Mesothelial cell of epicardium (in vitro differentiated cells): ENCODE measurements around the gene POLR1F. TPM values are rescaled to one million over a fixed set of nuclear protein-coding genes. Genes with fewer than 3 reads are reported as not detected.
"Not testable (repeated sequence)": the region's sequence is repeated elsewhere in the genome, so short reads cannot be mapped to it uniquely, and the experiment has no call there.

Source experiments
- DNase-seq, 2 experiments: peaks; one replicate each; pipeline ENCODE4 v3.0.0; 2021; ENCODE audit warnings: low spot score in 2 of 2; ENCODE audit not compliant: unreplicated experiment in 2 of 2
- H3K27ac Mint-ChIP-seq: 2 replicates; pipeline ENCODE4 v1.8.0; 2021; ENCODE audit warnings: mixed read lengths
- H3K27me3 Mint-ChIP-seq: 2 replicates; pipeline ENCODE4 v1.8.0; 2021; ENCODE audit warnings: low read depth, mixed read lengths
- H3K36me3 Mint-ChIP-seq: 2 replicates; pipeline ENCODE4 v1.8.0; 2021; ENCODE audit warnings: mixed read lengths
- H3K4me1 Mint-ChIP-seq: 2 replicates; pipeline ENCODE4 v1.8.0; 2021; ENCODE audit warnings: mixed read lengths
- H3K4me3 Mint-ChIP-seq: 2 replicates; pipeline ENCODE4 v1.8.0; 2021; ENCODE audit warnings: mild to moderate bottlenecking, moderate library complexity, mixed read lengths
- H3K9me3 Mint-ChIP-seq: 2 replicates; pipeline ENCODE4 v1.8.0; 2021; ENCODE audit warnings: mixed read lengths
- CTCF ChIP-seq: fragments of 200-600 bp; sonication (generic); IDR thresholded peaks from one replicate; pipeline ENCODE4 v1.5.0; 2021; ENCODE audit warnings: antibody characterized with exemption; ENCODE audit not compliant: unreplicated experiment
- total RNA-seq: library from RNA; stranded (reverse); gene quantifications from 3 replicates; pipeline ENCODE4 v1.2.1, GENCODE V29; 2021

The POLR1F gene
- total RNA-seq, 1 donor from 2014 or later: 16.3 TPM

- Mint-ChIP-seq H3K27me3 (no peaks in the 10 kb centered on the region), H3K4me3 (no peak overlapping the region), H3K27ac (no peak overlapping the region), H3K9me3 (no peaks in the 10 kb centered on the region), H3K4me1 (no peaks in the 10 kb centered on the region), H3K36me3 (peaks cover 3% of the 10 kb centered on the region)
- DNase-seq: no peak
- TF ChIP-seq CTCF: no peak
Measured at GRCh38 chr7:19692111-19692828, 16.6 kb downstream of the POLR1F start.

- Mint-ChIP-seq H3K4me3 (no peak overlapping the region), H3K9me3 (no peaks in the 10 kb centered on the region), H3K36me3 (no peaks in the 10 kb centered on the region), H3K27ac (no peak overlapping the region), H3K27me3 (no peaks in the 10 kb centered on the region), H3K4me1 (no peaks in the 10 kb centered on the region)
- no peak for DNase-seq
- TF ChIP-seq CTCF: no peak
Measured at GRCh38 chr7:19690736-19691135, 18.1 kb downstream of the POLR1F start.

- not testable (repeated sequence) for H3K27ac Mint-ChIP-seq, H3K27me3 Mint-ChIP-seq, H3K4me3 Mint-ChIP-seq, H3K36me3 Mint-ChIP-seq, H3K9me3 Mint-ChIP-seq, DNase-seq, H3K4me1 Mint-ChIP-seq
Measured at GRCh38 chr7:19689130-19689529, 19.7 kb downstream of the POLR1F start.

GRCh38 chr7:19681596-19681995 lies 27.2 kb downstream of the POLR1F start:
- peaks cover 2% of the 10 kb centered on the region for H3K36me3 Mint-ChIP-seq
- H3K4me1 Mint-ChIP-seq: peaks cover 25% of the 10 kb centered on the region
- no peaks in the 10 kb centered on the region for H3K27me3 Mint-ChIP-seq
- H3K9me3 Mint-ChIP-seq: peaks cover 11% of the 10 kb centered on the region
- H3K27ac Mint-ChIP-seq: peak overlapping the region; percentile 69
- TF ChIP-seq CTCF: no peak
- DNase-seq: no peak
- no peak overlapping the region for H3K4me3 Mint-ChIP-seq

GRCh38 chr7:19677180-19677579 lies 31.7 kb downstream of the POLR1F start:
- no peak for TF ChIP-seq CTCF
- H3K4me3 Mint-ChIP-seq: no peak overlapping the region
- no peaks in the 10 kb centered on the region for H3K27me3 Mint-ChIP-seq
- H3K36me3 Mint-ChIP-seq: no peaks in the 10 kb centered on the region
- H3K27ac Mint-ChIP-seq: no peak overlapping the region
- no peak for DNase-seq
- H3K9me3 Mint-ChIP-seq: peaks cover under 1% of the 10 kb centered on the region
- peaks cover 25% of the 10 kb centered on the region for H3K4me1 Mint-ChIP-seq

- no peak for TF ChIP-seq CTCF
- H3K27me3 Mint-ChIP-seq: no peaks in the 10 kb centered on the region
- DNase-seq: no peak
- H3K9me3 Mint-ChIP-seq: no peaks in the 10 kb centered on the region
- no peaks in the 10 kb centered on the region for H3K36me3 Mint-ChIP-seq
- H3K4me1 Mint-ChIP-seq: peaks cover 16% of the 10 kb centered on the region
- no peak overlapping the region for H3K4me3 Mint-ChIP-seq
- no peak overlapping the region for H3K27ac Mint-ChIP-seq
Measured at GRCh38 chr7:19675816-19676215, 33.0 kb downstream of the POLR1F start.
